ENCODE measurements around the gene CD22. TPM values are rescaled to one million over a fixed set of nuclear protein-coding genes. Genes with fewer than 3 reads are reported as not detected.

CD22 gene
- total RNA-seq, 1 experiment from 2014 or later = not detected

GRCh38 chr19:35362261-35363000, 33.4 kb downstream of the CD22 start:
- Mint-ChIP-seq H3K27ac (no peak overlapping the region; a peak in 1 of 7 replicates), H3K27me3 (ENCODE audit: low read depth) (peaks cover 6% of the 10 kb centered on the region), H3K9me3 (no peaks in the 10 kb centered on the region), H3K36me3 (ENCODE audit: insufficient read depth in 1 of 3, low read depth in 3 of 3) (no peaks in the 10 kb centered on the region), H3K4me3 (no peak overlapping the region), H3K4me1 (peaks cover 3 to 5% of the 10 kb centered on the region in 2 experiments; a peak in 2 of 4 replicates)
- no peak overlapping the region for H4K91ac ChIP-seq (ENCODE audit: insufficient read length, low read depth, low read length)
- no peak overlapping the region for H3K56ac ChIP-seq (ENCODE audit: insufficient read length, low read depth, low read length)
- H3K14ac ChIP-seq (ENCODE audit: insufficient read depth, low read length) = no peak overlapping the region
- no peak overlapping the region for H3K4ac ChIP-seq (ENCODE audit: low read depth, low read length)
- H3K4me1 ChIP-seq (ENCODE audit: insufficient read depth, low read length) = no peaks in the 10 kb centered on the region
- H3K23me2 ChIP-seq (ENCODE audit: insufficient read length, low read depth, low read length, poor library complexity, severe bottlenecking) = no peaks in the 10 kb centered on the region
- no peaks in the 10 kb centered on the region for H3K27me3 ChIP-seq (ENCODE audit: insufficient read depth, low read length)
- no peak overlapping the region for H2AK5ac ChIP-seq (ENCODE audit: insufficient read length, low read length)
- H3T11ph ChIP-seq (ENCODE audit: low read length) = no peak overlapping the region
- H3K9ac ChIP-seq (ENCODE audit: extremely low read depth, insufficient read length, low read length) = no peak overlapping the region
- peaks cover 3% of the 10 kb centered on the region for H4K20me1 ChIP-seq (ENCODE audit: control insufficient read depth, insufficient read depth, insufficient read length)
- H4K8ac ChIP-seq (replicated peaks; ENCODE audit: insufficient read length, low read depth, low read length) = no peak overlapping the region
- H3K23ac ChIP-seq (ENCODE audit: insufficient read length, low read depth, low read length) = no peak overlapping the region
- H2BK15ac ChIP-seq (ENCODE audit: low read depth, low read length) = no peak overlapping the region
- H3K9me3 ChIP-seq (ENCODE audit: control insufficient read depth, low read depth, low read length) = no peaks in the 10 kb centered on the region
- H3K79me1 ChIP-seq (ENCODE audit: insufficient read depth, low read depth, low read length, poor library complexity, severe bottlenecking) = no peaks in the 10 kb centered on the region
- H2BK12ac ChIP-seq (ENCODE audit: insufficient read length, low read depth, low read length) = no peak overlapping the region
- no peak overlapping the region for H2BK120ac ChIP-seq (ENCODE audit: low read depth, low read length, poor library complexity, severe bottlenecking)
- no peak overlapping the region for H4K5ac ChIP-seq (ENCODE audit: insufficient read length, low read depth, low read length)
- no peak overlapping the region for H2BK20ac ChIP-seq (ENCODE audit: low read depth, low read length, poor library complexity, severe bottlenecking)
- H3K27ac ChIP-seq (ENCODE audit: insufficient read length, low read depth, low read length) = no peak overlapping the region
- no CpG with 5 or more reads among the region's 14 CpGs for whole genome bisulfite sequencing (ENCODE audit: extremely low coverage, insufficient read length, low lambda C conversion rate)
- no peak overlapping the region for H3K4me2 ChIP-seq (ENCODE audit: insufficient read depth, insufficient read length, low read length)
- no peak for TF ChIP-seq CTCF (conservative IDR thresholded peaks at IDR 0.05)
- no peak overlapping the region for H3K18ac ChIP-seq (ENCODE audit: insufficient read length, low read depth, low read length)
- H2BK5ac ChIP-seq (ENCODE audit: insufficient read length, low read length) = no peak overlapping the region
- no peak for DNase-seq
- no peaks in the 10 kb centered on the region for H3K79me2 ChIP-seq (ENCODE audit: insufficient read depth, low read length)
- no peak overlapping the region for H2AFZ ChIP-seq (ENCODE audit: low read length)

Data from H9 (cell line).